OCI-LY7 (cell line): ENCODE data around the gene ADRA2B.

Source experiments
- CTCF ChIP-seq: fragments of 200-600 bp; sonication (generic); conservative IDR thresholded peaks from 2 replicates; pipeline ENCODE4 v1.5.1; 2014; ENCODE audit warnings: mild to moderate bottlenecking, antibody characterized with exemption, low read length, moderate library complexity, mixed read lengths
- EZH2phosphoT487 ChIP-seq: fragments of 200-600 bp; sonication (generic); IDR thresholded peaks from 2 replicates; pipeline ENCODE4 v1.6.1; 2018; ENCODE audit warnings: low read depth, borderline replicate concordance, mild to moderate bottlenecking, mixed run types, antibody characterized with exemption, low read length, moderate library complexity, mixed read lengths

DNA sequence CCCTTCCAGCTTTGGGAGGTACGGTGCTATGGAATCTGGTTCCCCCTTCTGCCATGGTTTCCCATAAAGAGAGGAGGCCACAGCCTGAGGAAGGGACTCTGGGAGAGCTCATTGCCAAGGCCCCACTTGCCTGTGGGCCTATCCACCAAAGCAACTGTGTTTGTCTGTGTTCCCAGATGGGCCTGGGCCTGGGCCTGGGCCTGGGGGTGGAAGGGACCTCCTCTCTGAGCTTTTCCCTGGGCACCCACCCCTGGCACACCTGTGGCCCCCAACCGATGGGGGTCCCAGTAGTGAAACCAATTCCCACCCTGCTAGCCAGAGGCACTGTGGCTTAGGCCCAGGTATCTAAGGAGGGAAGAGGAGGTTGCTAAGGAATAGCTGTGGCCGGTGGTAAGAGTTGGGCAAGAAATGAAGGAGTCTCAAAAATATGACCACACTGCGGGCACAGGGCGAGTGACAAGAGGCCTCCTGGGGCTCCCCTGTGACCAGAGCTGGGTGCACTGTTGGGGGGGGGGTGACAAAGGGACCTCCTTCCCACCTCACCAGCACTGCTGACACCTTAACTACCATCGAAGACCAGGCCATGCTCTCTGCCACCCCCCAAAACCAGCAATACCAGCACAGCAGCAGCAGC lies 33.8 kb upstream of the ADRA2B start:
- TF ChIP-seq CTCF: no peak
- TF ChIP-seq EZH2phosphoT487: no peak
